Body of pancreas (tissue), 4 donors: Measurements from ENCODE around the gene SERPINA4. TPM values are rescaled to one million over a fixed set of nuclear protein-coding genes. Genes with fewer than 3 reads are reported as not detected.

Experiments used
- ATAC-seq: fragments of 150-250 bp; one replicate; pipeline ENCODE4 v1.9.1; 2016
- DNase-seq, 4 donors: peaks; one replicate each; pipeline ENCODE4 v3.0.0-alpha.2; 2019
- H3K27ac ChIP-seq, 4 donors: fragments of 200-600 bp; sonication (generic); 1 replicate in 3 of 4; 2 replicates in 1 of 4; pipeline versions ENCODE4 v1.5.1 to v1.6.1; 2016 to 2019; ENCODE audit warnings: mild to moderate bottlenecking in 1 of 4, mixed read lengths in 1 of 4, moderate library complexity in 1 of 4
- H3K27me3 ChIP-seq, 2 donors: fragments of 200-600 bp; sonication (generic); one replicate each; pipeline ENCODE4 v1.6.0; 2016; ENCODE audit warnings: mild to moderate bottlenecking in 1 of 2
- H3K36me3 ChIP-seq, 2 donors: fragments of 200-600 bp; sonication (generic); replicated peaks in 1 of 2; 2 replicates each; pipeline ENCODE4 v1.5.1; 2016; ENCODE audit warnings: low read depth in 2 of 2; ENCODE audit not compliant: insufficient read depth in 1 of 2
- H3K4me1 ChIP-seq: fragments of 200-600 bp; sonication (generic); one replicate; pipeline ENCODE4 v1.6.0; 2016
- H3K4me3 ChIP-seq, 2 donors: fragments of 200-600 bp; sonication (generic); 1 replicate in 1 of 2; 2 replicates in 1 of 2; pipeline ENCODE4 v1.5.1; 2016 to 2019
- H3K9me3 ChIP-seq, 3 donors: fragments of 200-600 bp; sonication (generic); 1 replicate in 2 of 3; 2 replicates in 1 of 3; pipeline ENCODE4 v1.5.1; 2016
- CTCF ChIP-seq, 7 experiments: fragments of 450-650 bp in 4 of 7; fragments of 200-600 bp in 3 of 7; sonication (generic) in 3 of 7; IDR thresholded peaks; one replicate each; pipeline ENCODE4 v1.5.1; 2016 to 2019; ENCODE audit warnings: antibody characterized with exemption in 7 of 7
- POLR2A ChIP-seq, 3 donors: fragments of 450-650 bp; IDR thresholded peaks; one replicate each; pipeline ENCODE4 v1.6.1; 2016; ENCODE audit warnings: antibody characterized with exemption in 3 of 3, mild to moderate bottlenecking in 2 of 3
- WGBS, 2 donors: methylation state at CpG; one replicate each; pipeline ENCODE4 v1.1.5; 2017; 5-methylcytosine and 5-hydroxymethylcytosine counted together
- intact Hi-C: fragments of 100-400 bp; cut with DNase I; formaldehyde crosslinking; loops from one replicate; pipeline ENCODE4 v1.15.1; 2023
- total RNA-seq, 2 donors: library from RNA; depleted of rRNA; stranded (reverse); fragments of >200 nt; gene quantifications; one replicate each; pipeline ENCODE4 v1.1.0, GENCODE V29; 2016

SERPINA4 gene
- total RNA-seq, 2 donors from 2014 or later, result 42.8 to 57.6 TPM

GRCh38 chr14:94555991-94556390, 5.3 kb upstream of the SERPINA4 start:
- no peak for ATAC-seq
- TF ChIP-seq POLR2A (IDR thresholded peaks at IDR 0.05) (no peak), CTCF (IDR thresholded peaks at IDR 0.05) (no peak)
- intact Hi-C loops, result no loop called here
- Histone ChIP-seq H3K4me1 (peaks cover 19% of the 10 kb centered on the region), H3K9me3 (no peaks in the 10 kb centered on the region), H3K27me3 (no peaks in the 10 kb centered on the region), H3K36me3 (no peaks in the 10 kb centered on the region), H3K27ac (no peak overlapping the region), H3K4me3 (no peak overlapping the region)
- no peak for DNase-seq
- WGBS, 2 donors, result 83 to 97% methylated on average over 8 to 9 of the region's 9 CpGs

DNA sequence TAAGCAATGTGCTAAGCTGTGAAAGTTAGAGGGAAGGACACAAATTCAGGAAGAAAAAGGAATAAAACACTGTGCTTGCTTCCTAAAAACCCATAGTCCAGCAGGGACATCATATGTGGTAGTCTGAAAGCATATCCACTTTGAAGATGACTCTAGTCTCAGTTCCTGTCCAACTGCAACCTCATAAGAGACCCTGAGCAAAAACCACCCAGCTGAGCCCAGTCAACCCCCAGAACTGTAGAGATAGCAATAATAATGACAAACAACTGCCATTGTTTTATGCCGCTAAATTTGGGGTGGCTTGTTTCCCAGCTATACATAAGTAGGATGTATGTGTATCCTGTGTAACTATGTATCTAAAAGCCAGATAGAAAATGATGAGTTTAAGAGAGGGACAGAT, 3.9 kb upstream of the SERPINA4 start:
- 90 to 95% methylated on average over 1 of the region's 1 CpG for WGBS, 2 donors

DNA sequence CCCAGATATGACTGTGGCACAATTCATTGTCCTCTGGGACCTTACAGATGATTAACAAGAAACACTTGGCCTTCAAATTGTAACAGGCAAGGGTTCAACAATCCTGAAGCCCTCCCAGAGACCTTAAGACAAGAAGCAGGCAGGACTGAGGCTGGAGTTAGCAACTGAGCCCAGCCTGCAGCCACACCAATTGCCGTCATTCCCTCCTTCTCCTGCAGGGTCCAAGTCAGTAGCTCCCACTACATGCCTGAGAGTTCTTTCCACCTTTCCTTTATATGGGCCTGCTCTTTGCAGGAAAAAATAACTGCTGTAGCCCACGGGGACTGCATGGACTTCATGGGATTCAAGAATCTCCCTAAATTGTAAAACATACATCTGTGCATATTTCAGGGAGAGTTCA, 2.4 kb upstream of the SERPINA4 start:
- ATAC-seq (no peak), DNase-seq (no peak)
- TF ChIP-seq CTCF (IDR thresholded peaks at IDR 0.05), result no peak
- TF ChIP-seq POLR2A (IDR thresholded peaks at IDR 0.05), result no peak
- Histone ChIP-seq H3K36me3 (no peaks in the 10 kb centered on the region), H3K27ac (no peak overlapping the region), H3K4me3 (no peak overlapping the region), H3K27me3 (no peaks in the 10 kb centered on the region), H3K4me1 (peaks cover 40% of the 10 kb centered on the region), H3K9me3 (no peaks in the 10 kb centered on the region)
- WGBS, 2 donors, result 92 to 93% methylated on average over 2 of the region's 2 CpGs
- intact Hi-C loops, result no loop called here

More for the DNA sequence above, 3.9 kb upstream of the SERPINA4 start:
- H3K4me1 ChIP-seq, result peaks cover 25% of the 10 kb centered on the region
- no peaks in the 10 kb centered on the region for H3K9me3 ChIP-seq
- no peaks in the 10 kb centered on the region for H3K36me3 ChIP-seq
- H3K27me3 ChIP-seq, result no peaks in the 10 kb centered on the region
- no peak overlapping the region for H3K27ac ChIP-seq
- ATAC-seq (no peak), DNase-seq (no peak)
- intact Hi-C loops, result no loop called here
- no peak overlapping the region for H3K4me3 ChIP-seq
- TF ChIP-seq CTCF (IDR thresholded peaks at IDR 0.05) (no peak), POLR2A (IDR thresholded peaks at IDR 0.05) (no peak)

GRCh38 chr14:94559638-94560290, 1.5 kb upstream of the SERPINA4 start:
- DNase-seq (no peak), ATAC-seq (no peak)
- H3K4me3 ChIP-seq, result no peak overlapping the region
- no peaks in the 10 kb centered on the region for H3K9me3 ChIP-seq
- TF ChIP-seq POLR2A (IDR thresholded peaks at IDR 0.05), result no peak
- no peak for TF ChIP-seq CTCF (IDR thresholded peaks at IDR 0.05)
- H3K4me1 ChIP-seq, result peaks cover 49% of the 10 kb centered on the region
- no peaks in the 10 kb centered on the region for H3K27me3 ChIP-seq
- H3K27ac ChIP-seq, result no peak overlapping the region
- 80 to 87% methylated on average over 9 of the region's 9 CpGs for WGBS, 2 donors
- no peaks in the 10 kb centered on the region for H3K36me3 ChIP-seq
- intact Hi-C loops, result loop anchor here (10.0 kb wide), 1 partner anchor 55 kb away; the partner anchor contains the start of gene SERPINA3

DNA sequence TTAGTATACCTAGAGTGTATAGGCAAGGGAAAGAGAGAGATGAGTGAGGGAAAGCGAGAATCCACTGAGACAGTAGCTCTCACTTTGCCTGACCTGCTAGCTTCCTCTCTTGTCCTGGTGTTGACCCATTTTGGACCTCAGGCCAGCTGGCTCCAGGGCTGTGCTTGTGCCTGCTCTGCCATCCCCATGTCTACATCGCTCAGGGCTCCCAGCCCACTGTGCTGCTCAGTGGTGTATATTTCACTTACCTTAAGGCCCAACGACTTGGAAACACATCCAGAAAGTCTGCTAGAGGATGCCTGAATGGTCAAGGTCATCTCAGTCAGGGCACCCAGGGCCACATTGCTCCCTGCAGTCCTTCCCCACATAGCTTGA, 964 bp upstream of the SERPINA4 start:
- DNase-seq (no peak), ATAC-seq (no peak)
- 74 to 81% methylated on average over 3 of the region's 3 CpGs for WGBS, 2 donors
- Histone ChIP-seq H3K27me3 (no peaks in the 10 kb centered on the region), H3K4me1 (peaks cover 54% of the 10 kb centered on the region), H3K36me3 (no peaks in the 10 kb centered on the region), H3K9me3 (no peaks in the 10 kb centered on the region), H3K27ac (peak overlapping the region in 2 of 4 donors; percentile 84 to 87), H3K4me3 (no peak overlapping the region)
- no peak for TF ChIP-seq POLR2A (IDR thresholded peaks at IDR 0.05)
- TF ChIP-seq CTCF (IDR thresholded peaks at IDR 0.05), result no peak
- intact Hi-C loops, result loop anchor here (10.0 kb wide), 1 partner anchor 55 kb away; the partner anchor contains the start of gene SERPINA3
